HepG2 (cell line): ENCODE data around the gene TOLLIP. TPM values are rescaled to one million over a fixed set of nuclear protein-coding genes. Genes with fewer than 3 reads are reported as not detected.

Experiments used
- CREM ChIP-seq, 2 experiments: sonication (generic) in 1 of 2; formaldehyde crosslinking in 1 of 2; IDR thresholded peaks; 2 replicates each; pipeline versions ENCODE4 v1.4.0 to v1.6.1; 2016 to 2020; ENCODE audit warnings: antibody characterized with exemption in 1 of 2, mild to moderate bottlenecking in 1 of 2, missing genetic modification reagents in 1 of 2
- EEA1 ChIP-seq: sonication (generic); formaldehyde crosslinking; IDR thresholded peaks from 2 replicates; pipeline ENCODE4 v1.5.1; 2020; ENCODE audit warnings: mild to moderate bottlenecking, missing genetic modification reagents, borderline replicate concordance
- ELK4 ChIP-seq: sonication (generic); formaldehyde crosslinking; IDR thresholded peaks from 2 replicates; pipeline ENCODE4 v1.9.0; 2021; ENCODE audit warnings: missing genetic modification reagents, borderline replicate concordance
- HOXA9 ChIP-seq: sonication (generic); formaldehyde crosslinking; IDR thresholded peaks from 2 replicates; pipeline ENCODE4 v1.8.1; 2022; ENCODE audit warnings: missing genetic modification reagents, mild to moderate bottlenecking, moderate library complexity, borderline replicate concordance
- KDM5B ChIP-seq: sonication (generic); formaldehyde crosslinking; IDR thresholded peaks from 2 replicates; pipeline ENCODE4 v1.4.0; 2020; ENCODE audit warnings: missing genetic modification reagents, mild to moderate bottlenecking, borderline replicate concordance
- MED8 ChIP-seq: sonication (generic); formaldehyde crosslinking; IDR thresholded peaks from 2 replicates; pipeline ENCODE4 v1.8.1; 2023; ENCODE audit warnings: mild to moderate bottlenecking, missing genetic modification reagents; ENCODE audit not compliant: insufficient replicate concordance
- NBN ChIP-seq: fragments of 450-650 bp; conservative IDR thresholded peaks from 2 replicates; pipeline ENCODE4 v1.6.1; 2017
- NCOA2 ChIP-seq: sonication (generic); formaldehyde crosslinking; IDR thresholded peaks from 2 replicates; pipeline ENCODE4 v1.8.0; 2022; ENCODE audit warnings: inconsistent platforms
- TIGD3 ChIP-seq: sonication (generic); formaldehyde crosslinking; IDR thresholded peaks from 2 replicates; pipeline ENCODE4 v1.5.1; 2020; ENCODE audit warnings: mild to moderate bottlenecking, missing genetic modification reagents, borderline replicate concordance
- ZBED4 ChIP-seq: sonication (generic); formaldehyde crosslinking; IDR thresholded peaks from 2 replicates; pipeline ENCODE4 v1.4.0; 2020; ENCODE audit warnings: missing genetic modification reagents, borderline replicate concordance
- ZBTB2 ChIP-seq: sonication (generic); formaldehyde crosslinking; IDR thresholded peaks from 2 replicates; pipeline ENCODE4 v1.8.0; 2022; ENCODE audit warnings: low read depth, missing genetic modification reagents
- ZFX ChIP-seq: sonication (generic); formaldehyde crosslinking; IDR thresholded peaks from 2 replicates; pipeline ENCODE4 v1.4.0; 2020; ENCODE audit warnings: mild to moderate bottlenecking, low read depth, missing genetic modification reagents, moderate library complexity
- ZMYM3 ChIP-seq: sonication (generic); formaldehyde crosslinking; IDR thresholded peaks from 2 replicates; pipeline ENCODE4 v1.5.1; 2020; ENCODE audit warnings: mild to moderate bottlenecking, missing genetic modification reagents
- ZNF12 ChIP-seq: sonication (generic); formaldehyde crosslinking; IDR thresholded peaks from 2 replicates; pipeline ENCODE4 v1.5.0; 2020; ENCODE audit warnings: missing genetic modification reagents
- ZNF264 ChIP-seq: sonication (generic); formaldehyde crosslinking; IDR thresholded peaks from 2 replicates; pipeline ENCODE4 v1.4.0; 2020; ENCODE audit warnings: missing genetic modification reagents
- ZNF367 ChIP-seq: sonication (generic); formaldehyde crosslinking; IDR thresholded peaks from 2 replicates; pipeline ENCODE4 v1.4.0; 2020; ENCODE audit warnings: missing genetic modification reagents, borderline replicate concordance
- ZNF704 ChIP-seq: sonication (generic); formaldehyde crosslinking; IDR thresholded peaks from 2 replicates; pipeline ENCODE4 v1.8.1; 2023; ENCODE audit warnings: mild to moderate bottlenecking, inconsistent platforms, moderate library complexity, missing genetic modification reagents, borderline replicate concordance
- ZNF737 ChIP-seq: sonication (generic); formaldehyde crosslinking; IDR thresholded peaks from 2 replicates; pipeline ENCODE4 v1.5.0; 2020; ENCODE audit warnings: missing genetic modification reagents, mild to moderate bottlenecking, borderline replicate concordance
- polyA plus RNA-seq, 8 experiments: library from polyadenylated mRNA; depleted of rRNA in 3 of 8; stranded (reverse) in 7 of 8; unstranded in 1 of 8; fragments of >200 nt; fragmentation: Illumina TruSeq in 4 of 8; extraction: Trizol in 4 of 8; gene quantifications; 2 replicates each; pipeline versions ENCODE4 v1.2.1 to v1.2.3, GENCODE V29; 2011 to 2016; ENCODE audit warnings: low read depth in 4 of 8, missing spikeins in 1 of 8, mixed read lengths in 1 of 8; ENCODE audit not compliant: insufficient read depth in 1 of 8
- total RNA-seq, 5 experiments: library from RNA; depleted of rRNA; stranded (reverse); fragments of >200 nt; fragmentation: Illumina TruSeq; extraction: Trizol; gene quantifications; 2 replicates each; pipeline ENCODE4 v1.2.3, GENCODE V29; 2016; ENCODE audit warnings: low read depth in 1 of 5

The TOLLIP gene
- total and polyA plus RNA-seq, 2 of the 13 experiments (the other 11 are each of a cell fraction or from before 2014, with no cell fraction given) = 25.9 to 47.5 TPM

GRCh38 chr11:1309498-1310317 lies at the start of gene TOLLIP (continued):
- peak; percentile 80; the same call in 1 of the 2 replicates for TF ChIP-seq TIGD3 (CRISPR knock-in tag)
- no peak for TF ChIP-seq HOXA9 (CRISPR knock-in tag)
- TF ChIP-seq MED8 (CRISPR knock-in tag) = no peak
- no peak for TF ChIP-seq ZNF367
- no peak for TF ChIP-seq ZNF264 (CRISPR knock-in tag)
- TF ChIP-seq ZNF704 = peak; percentile 92; the same call in 1 of the 2 replicates
- TF ChIP-seq ELK4 = 0 out of 2 replicates have a peak, but pooled peaks have one; percentile 7
- TF ChIP-seq ZBED4 = no peak
- TF ChIP-seq ZNF737 (CRISPR knock-in tag) = no peak
- TF ChIP-seq NBN = no peak
- no peak for TF ChIP-seq CREM (IDR thresholded peaks at IDR 0.05)
- TF ChIP-seq CREM (CRISPR knock-in tag; IDR thresholded peaks at IDR 0.05) = no peak
- TF ChIP-seq ZMYM3 (CRISPR knock-in tag) = no peak; the same call in 1 of the 2 replicates
- TF ChIP-seq ZNF12 (CRISPR knock-in tag) = 0 out of 2 replicates have a peak, but pooled peaks have one; percentile 59
- TF ChIP-seq ZFX (CRISPR knock-in tag) = peak; percentile 96
- peak; percentile 97 for TF ChIP-seq KDM5B
- peak; percentile 63; the same call in 1 of the 2 replicates for TF ChIP-seq ZBTB2 (CRISPR knock-in tag)
- 0 out of 2 replicates have a peak, but pooled peaks have one; percentile 46 for TF ChIP-seq EEA1 (CRISPR knock-in tag)
- TF ChIP-seq NCOA2 (CRISPR knock-in tag) = peak; percentile 35; the same call in 1 of the 2 replicates
